Measurements from ENCODE around the gene SPATA21. TPM values are rescaled to one million over a fixed set of nuclear protein-coding genes. Genes with fewer than 3 reads are reported as not detected.
"Not testable (repeated sequence)": the region's sequence is repeated elsewhere in the genome, so short reads cannot be mapped to it uniquely, and the experiment has no call there.

The SPATA21 gene
- polyA plus RNA-seq, 1 experiment, result not detected

GRCh38 chr1:16478091-16478490 lies 40.9 kb upstream of the SPATA21 start:
- CTCF ChIA-PET, result no interaction called here
- TF ChIP-seq CTCF (IDR thresholded peaks at IDR 0.05; ENCODE audit: insufficient read depth, low read depth, low read length), result no peak
- DNase-seq (ENCODE audit: low read depth), result no peak
- POLR2A ChIA-PET, result no interaction called here
- Histone ChIP-seq H3K4me3 (ENCODE audit: low read depth, low read length) (no peak overlapping the region), H3K27me3 (ENCODE audit: control insufficient read depth, insufficient read depth, low read length) (no peaks in the 10 kb centered on the region), H3K36me3 (ENCODE audit: control insufficient read depth, insufficient read depth, low read length) (peaks cover 15% of the 10 kb centered on the region)

GRCh38 chr1:16475771-16476770 lies 38.8 kb upstream of the SPATA21 start:
- DNase-seq (ENCODE audit: low read depth); POLR2A ChIA-PET; H3K27me3 ChIP-seq (ENCODE audit: control insufficient read depth, insufficient read depth, low read length); CTCF ChIA-PET; H3K4me3 ChIP-seq (ENCODE audit: low read depth, low read length): not testable (repeated sequence)
- peaks cover 12% of the 10 kb centered on the region for H3K36me3 ChIP-seq (ENCODE audit: control insufficient read depth, insufficient read depth, low read length)

- H3K27me3 ChIP-seq (ENCODE audit: control insufficient read depth, insufficient read depth, low read length); H3K4me3 ChIP-seq (ENCODE audit: low read depth, low read length); POLR2A ChIA-PET; CTCF ChIA-PET; DNase-seq (ENCODE audit: low read depth): not testable (repeated sequence)
- H3K36me3 ChIP-seq (ENCODE audit: control insufficient read depth, insufficient read depth, low read length), result peaks cover 12% of the 10 kb centered on the region
These were observed 37.7 kb upstream of the SPATA21 start for GRCh38 chr1:16474891-16475290.

- ChIA-PET CTCF (no interaction called here), POLR2A (no interaction called here)
- Histone ChIP-seq H3K36me3 (ENCODE audit: control insufficient read depth, insufficient read depth, low read length) (peaks cover 12% of the 10 kb centered on the region), H3K4me3 (ENCODE audit: low read depth, low read length) (no peak overlapping the region), H3K27me3 (ENCODE audit: control insufficient read depth, insufficient read depth, low read length) (no peaks in the 10 kb centered on the region)
- DNase-seq (ENCODE audit: low read depth), result no peak
- no peak for TF ChIP-seq CTCF (IDR thresholded peaks at IDR 0.05; ENCODE audit: insufficient read depth, low read depth, low read length)
These were observed 37.1 kb upstream of the SPATA21 start for GRCh38 chr1:16474166-16474800.

- ChIA-PET CTCF (no interaction called here), POLR2A (no interaction called here)
- H3K27me3 ChIP-seq (ENCODE audit: control insufficient read depth, insufficient read depth, low read length), result no peaks in the 10 kb centered on the region
- no peak overlapping the region for H3K4me3 ChIP-seq (ENCODE audit: low read depth, low read length)
- H3K36me3 ChIP-seq (ENCODE audit: control insufficient read depth, insufficient read depth, low read length), result no peaks in the 10 kb centered on the region
- no peak for DNase-seq (ENCODE audit: low read depth)
- no peak for TF ChIP-seq CTCF (IDR thresholded peaks at IDR 0.05; ENCODE audit: insufficient read depth, low read depth, low read length)
These were observed 31.3 kb upstream of the SPATA21 start for GRCh38 chr1:16468558-16468957.

GRCh38 chr1:16464917-16465625 lies 27.8 kb upstream of the SPATA21 start:
- no peak for TF ChIP-seq CTCF (IDR thresholded peaks at IDR 0.05; ENCODE audit: insufficient read depth, low read depth, low read length)
- ChIA-PET POLR2A (no interaction called here), CTCF (no interaction called here)
- peaks cover 5% of the 10 kb centered on the region for H3K36me3 ChIP-seq (ENCODE audit: control insufficient read depth, insufficient read depth, low read length)
- peak; percentile 46 for DNase-seq (ENCODE audit: low read depth)
- H3K27me3 ChIP-seq (ENCODE audit: control insufficient read depth, insufficient read depth, low read length), result no peaks in the 10 kb centered on the region
- H3K4me3 ChIP-seq (ENCODE audit: low read depth, low read length), result no peak overlapping the region

Measured in BJ (cell line).